Activated gamma-delta T cell treated with anti-CD3 and anti-CD28 coated beads, Interleukin-2, amount 50 U/mL, for 16 hours (primary cell): ENCODE measurements around the gene CEND1.

ENCODE experiments used
- DNase-seq: peaks from one replicate; pipeline ENCODE4 v3.0.0-alpha.2; 2020; ENCODE audit warnings: low read depth

The CEND1 gene

GRCh38 chr11:827146-827896 is 37.4 kb upstream of the CEND1 start:
- DNase-seq = no peak

- no peak for DNase-seq
Measured at GRCh38 chr11:826836-827145, 36.9 kb upstream of the CEND1 start.

- DNase-seq = no peak
Measured at GRCh38 chr11:826227-826621, 36.3 kb upstream of the CEND1 start.

- DNase-seq = no peak
Measured at GRCh38 chr11:825366-826226, 35.7 kb upstream of the CEND1 start.

GRCh38 chr11:824942-825341 is 35.1 kb upstream of the CEND1 start:
- no peak for DNase-seq

- DNase-seq = no peak
Measured at GRCh38 chr11:824292-824880, 34.5 kb upstream of the CEND1 start.

- DNase-seq = no peak
Measured at GRCh38 chr11:823441-824291, 33.8 kb upstream of the CEND1 start.

- no peak for DNase-seq
Measured at GRCh38 chr11:821512-822371, 31.9 kb upstream of the CEND1 start.

GRCh38 chr11:820655-821511 is 31.0 kb upstream of the CEND1 start:
- DNase-seq = no peak

GRCh38 chr11:819943-820649 is 30.2 kb upstream of the CEND1 start:
- DNase-seq = peak; percentile 89

GRCh38 chr11:819129-819931 is 29.4 kb upstream of the CEND1 start:
- peak; percentile 83 for DNase-seq

- DNase-seq = no peak
Measured at GRCh38 chr11:818396-819128, 28.7 kb upstream of the CEND1 start, which contains the start of gene PNPLA2. TSS of gene PNPLA2 (plus strand) at chr11:818914. CDS start at chr11:819719, 805 bp downstream.

- DNase-seq = no peak
Measured at GRCh38 chr11:816433-816779, 26.5 kb upstream of the CEND1 start.

GRCh38 chr11:815675-816432 is 26.0 kb upstream of the CEND1 start:
- DNase-seq = no peak

- no peak for DNase-seq
Measured at GRCh38 chr11:813456-814096, 23.7 kb upstream of the CEND1 start.

GRCh38 chr11:813072-813455 is 23.2 kb upstream of the CEND1 start:
- no peak for DNase-seq

GRCh38 chr11:812390-812789 is 22.5 kb upstream of the CEND1 start:
- DNase-seq = no peak
